A549 (cell line): ENCODE measurements around the gene CDADC1. TPM values are rescaled to one million over a fixed set of nuclear protein-coding genes. Genes with fewer than 3 reads are reported as not detected.

Experiments used
- ATAC-seq, 2 experiments: fragments of 200-7000 bp in 1 of 2; fragments of >200 bp in 1 of 2; cut with Nextera tagmentation in 1 of 2; cut with Tn5 transposase in 1 of 2; 3 replicates each; pipeline versions ENCODE4 v1.8.0 to v1.9.1; 2018 to 2020; ENCODE audit warnings: mild to moderate bottlenecking in 1 of 2, moderate library complexity in 1 of 2
- CTCF ChIA-PET: fragments of 300-600 bp; sonication (Branson Sonifier 250); formaldehyde crosslinking; extraction: SDS; loops from one replicate; lab custom pipeline; 2021; ENCODE audit warnings: antibody characterized with exemption, inconsistent platforms; lab: Yijun Ruan, JAX
- POLR2A ChIA-PET: fragments of 350-600 bp; formaldehyde crosslinking; extraction: SDS; loops from one replicate; lab custom pipeline; 2021; ENCODE audit warnings: antibody characterized with exemption, inconsistent platforms; lab: Yijun Ruan, JAX
- DNase-seq, 2 experiments: peaks; one replicate each; pipeline versions ENCODE4 v3.0.0 to v3.0.0-alpha.2; 2011 to 2016; ENCODE audit warnings: low read depth in 1 of 2, low spot score in 1 of 2
- FAIRE-seq: peaks from 2 replicates; lab custom pipeline; 2011; peaks lifted over from hg19 to GRCh38; lab: Jason Lieb, UNC
- H3K27ac ChIP-seq, 2 experiments: fragments of >200 bp; sonication (Bioruptor Twin); formaldehyde crosslinking; 3 replicates each; pipeline ENCODE4 v1.5.1; 2016 to 2017
- H3K4me1 ChIP-seq: fragments of >200 bp; sonication (Bioruptor Twin); formaldehyde crosslinking; 3 replicates; pipeline ENCODE4 v1.6.1; 2016
- H3K4me2 ChIP-seq: fragments of >200 bp; sonication (Bioruptor Twin); formaldehyde crosslinking; 3 replicates; pipeline ENCODE4 v1.6.1; 2016
- H3K4me3 ChIP-seq: fragments of >200 bp; sonication (Bioruptor Twin); formaldehyde crosslinking; 3 replicates; pipeline ENCODE4 v1.5.1; 2016
- H3K9me3 ChIP-seq: fragments of >200 bp; sonication (Bioruptor Twin); formaldehyde crosslinking; 3 replicates; pipeline ENCODE4 v1.6.1; 2016
- BCL3 ChIP-seq: fragments of >200 bp; sonication (Bioruptor Twin); formaldehyde crosslinking; IDR thresholded peaks from 3 replicates; pipeline ENCODE4 v1.6.1; 2016
- CEBPB ChIP-seq, 2 experiments: fragments of >200 bp in 1 of 2; sonication (Bioruptor Twin) in 1 of 2; formaldehyde crosslinking in 1 of 2; IDR thresholded peaks; 2 replicates each; pipeline ENCODE4 v1.6.1; 2012 to 2016
- EHF ChIP-seq: fragments of 250-450 bp; sonication (Bioruptor Pico); IDR thresholded peaks from 2 replicates; pipeline ENCODE4 v1.5.0; 2020; ENCODE audit warnings: mild to moderate bottlenecking
- EHMT2 ChIP-seq: fragments of 200-600 bp; sonication (generic); IDR thresholded peaks from 2 replicates; pipeline ENCODE4 v1.6.1; 2016; ENCODE audit warnings: antibody characterized with exemption, low read depth, mild to moderate bottlenecking, moderate library complexity
- ELK1 ChIP-seq: fragments of 150-350 bp; IDR thresholded peaks from 2 replicates; pipeline ENCODE4 v1.6.1; 2014; ENCODE audit warnings: low read depth, mild to moderate bottlenecking, low read length
- EP300 ChIP-seq, 2 experiments: fragments of >200 bp; sonication (Bioruptor Twin); formaldehyde crosslinking; IDR thresholded peaks; 2 replicates in 1 of 2; 3 replicates in 1 of 2; pipeline ENCODE4 v1.6.1; 2016 to 2017
- FOSL2 ChIP-seq, 2 experiments: fragments of 450-650 bp in 1 of 2; fragments of >200 bp in 1 of 2; sonication (Bioruptor Twin) in 1 of 2; formaldehyde crosslinking; IDR thresholded peaks; 2 replicates each; pipeline versions ENCODE4 v1.5.0 to v1.6.1; 2016 to 2020; ENCODE audit warnings: mild to moderate bottlenecking in 1 of 2, moderate library complexity in 1 of 2
- FOXS1 ChIP-seq: fragments of 250-450 bp; sonication (Bioruptor Pico); IDR thresholded peaks from 2 replicates; pipeline ENCODE4 v1.5.0; 2020; ENCODE audit warnings: mild to moderate bottlenecking, moderate library complexity
- HDAC2 ChIP-seq: fragments of 200-600 bp; sonication (generic); IDR thresholded peaks from 2 replicates; pipeline ENCODE4 v1.6.1; 2016
- HES2 ChIP-seq: fragments of >200 bp; sonication (Bioruptor Twin); formaldehyde crosslinking; IDR thresholded peaks from 2 replicates; pipeline ENCODE4 v1.6.1; 2016
- HEYL ChIP-seq: fragments of 250-450 bp; sonication (Bioruptor Pico); IDR thresholded peaks from 2 replicates; pipeline ENCODE4 v1.8.0; 2021; ENCODE audit warnings: mild to moderate bottlenecking, moderate library complexity
- HOXA7 ChIP-seq: fragments of 250-450 bp; sonication (Bioruptor Pico); IDR thresholded peaks from 2 replicates; pipeline ENCODE4 v1.5.0; 2020; ENCODE audit warnings: mild to moderate bottlenecking, moderate library complexity
- HOXB13 ChIP-seq: fragments of 250-450 bp; sonication (Bioruptor Pico); IDR thresholded peaks from 2 replicates; pipeline ENCODE4 v1.5.0; 2020; ENCODE audit warnings: low read depth, mild to moderate bottlenecking, moderate library complexity
- JUN ChIP-seq, 2 experiments: fragments of >200 bp; sonication (Bioruptor Twin); formaldehyde crosslinking; IDR thresholded peaks; 2 replicates in 1 of 2; 3 replicates in 1 of 2; pipeline ENCODE4 v1.6.1; 2016 to 2017
- KDM1A ChIP-seq: fragments of 200-600 bp; sonication (generic); IDR thresholded peaks from 2 replicates; pipeline ENCODE4 v1.6.1; 2016; ENCODE audit warnings: low read depth, mild to moderate bottlenecking
- MAFK ChIP-seq: fragments of 450-650 bp; IDR thresholded peaks from 2 replicates; pipeline ENCODE4 v1.6.1; 2014; ENCODE audit not compliant: partially characterized antibody
- MAX ChIP-seq: IDR thresholded peaks from 2 replicates; pipeline ENCODE4 v1.6.1; 2012
- MYC ChIP-seq: IDR thresholded peaks from 2 replicates; pipeline ENCODE4 v1.6.1; 2012; ENCODE audit warnings: mild to moderate bottlenecking, inconsistent platforms, low read length, improper control_type of control experiment, borderline replicate concordance
- NPAS2 ChIP-seq: fragments of 250-450 bp; sonication (Bioruptor Pico); IDR thresholded peaks from 2 replicates; pipeline ENCODE4 v1.8.0; 2022; ENCODE audit warnings: mild to moderate bottlenecking, moderate library complexity, borderline replicate concordance
- PBX3 ChIP-seq: IDR thresholded peaks from 2 replicates; pipeline ENCODE4 v1.6.1; 2012
- PHF8 ChIP-seq: fragments of 200-600 bp; sonication (generic); IDR thresholded peaks from 2 replicates; pipeline ENCODE4 v1.6.1; 2016; ENCODE audit warnings: low read depth, mild to moderate bottlenecking, antibody characterized with exemption, moderate library complexity, borderline replicate concordance
- RARB ChIP-seq: fragments of 250-450 bp; sonication (Bioruptor Pico); IDR thresholded peaks from 2 replicates; pipeline ENCODE4 v1.8.0; 2021; ENCODE audit warnings: mild to moderate bottlenecking, moderate library complexity
- REST ChIP-seq: fragments of 200-600 bp; sonication (generic); IDR thresholded peaks from 2 replicates; pipeline ENCODE4 v1.6.1; 2016; ENCODE audit warnings: antibody characterized with exemption, mild to moderate bottlenecking, moderate library complexity
- RNF2 ChIP-seq: fragments of 200-600 bp; sonication (generic); IDR thresholded peaks from 2 replicates; pipeline ENCODE4 v1.6.1; 2016; ENCODE audit warnings: low read depth, mild to moderate bottlenecking, antibody characterized with exemption, moderate library complexity, borderline replicate concordance
- SMC3 ChIP-seq: fragments of >200 bp; sonication (Bioruptor Twin); formaldehyde crosslinking; IDR thresholded peaks from 3 replicates; pipeline ENCODE4 v1.6.1; 2018; ENCODE audit warnings: inconsistent platforms
- SREBF2 ChIP-seq: fragments of 450-650 bp; IDR thresholded peaks from 2 replicates; pipeline ENCODE4 v1.6.1; 2014; ENCODE audit warnings: mild to moderate bottlenecking, moderate library complexity
- TFCP2L1 ChIP-seq: fragments of 250-450 bp; sonication (Bioruptor Pico); IDR thresholded peaks from 2 replicates; pipeline ENCODE4 v1.5.0; 2021; ENCODE audit warnings: mild to moderate bottlenecking
- TP53 ChIP-seq: fragments of 250-450 bp; sonication (Bioruptor Pico); IDR thresholded peaks from 2 replicates; pipeline ENCODE4 v1.5.0; 2021; ENCODE audit warnings: mild to moderate bottlenecking, moderate library complexity
- ZNF302 ChIP-seq: fragments of 250-450 bp; sonication (Bioruptor Pico); IDR thresholded peaks from 2 replicates; pipeline ENCODE4 v1.9.0; 2021; ENCODE audit warnings: inconsistent platforms, mild to moderate bottlenecking, moderate library complexity
- WGBS: methylation state at CpG from one replicate; pipeline ENCODE4 v1.1.6; 2017; ENCODE audit errors: missing lambda C conversion rate; 5-methylcytosine and 5-hydroxymethylcytosine counted together
- polyA plus RNA-seq, 4 experiments: library from polyadenylated mRNA; depleted of rRNA in 3 of 4; stranded (reverse); fragments of >200 nt; fragmentation: RNase III in 1 of 4; extraction: RNeasy Plus Mini Kit Qiagen cat#74134 plus additional on column Dnase treatment in 1 of 4; gene quantifications; 2 replicates in 3 of 4; 3 replicates in 1 of 4; pipeline ENCODE4 v1.2.3, GENCODE V29; 2011 to 2017

The CDADC1 gene
- polyA plus RNA-seq, 2 of the 4 experiments (the other 2 are of a cell fraction), result 4.3 to 9.6 TPM

- DNase-seq (no peak), ATAC-seq (no peak), FAIRE-seq (no peak)
- ChIA-PET POLR2A (no interaction called here), CTCF (interaction anchor here (0.7 to 1.1 kb wide), 2 partner anchors 128 to 130 kb away, joined by 3 to 4 read pairs; partner anchors contain the start of genes CAB39L and SETDB2)
- Histone ChIP-seq H3K4me1 (peaks cover 13% of the 10 kb centered on the region), H3K9me3 (no peaks in the 10 kb centered on the region), H3K4me2 (no peak overlapping the region), H3K4me3 (no peak overlapping the region), H3K27ac (no peak overlapping the region)
- WGBS, result 87% methylated on average over 5 of the region's 5 CpGs
- TF ChIP-seq HOXB13 (CRISPR knock-in tag) (no peak), MAFK (no peak), PBX3 (no peak), EP300 (IDR thresholded peaks at IDR 0.05) (no peak), JUN (IDR thresholded peaks at IDR 0.05) (no peak), REST (no peak), TP53 (CRISPR knock-in tag) (no peak), ZNF302 (CRISPR knock-in tag) (no peak), RNF2 (no peak), NPAS2 (CRISPR knock-in tag) (no peak), ELK1 (no peak), HEYL (no peak), CEBPB (IDR thresholded peaks at IDR 0.05) (no peak), SREBF2 (no peak), MAX (no peak), BCL3 (no peak), HES2 (no peak), HDAC2 (no peak), RARB (CRISPR knock-in tag) (no peak)
Observed at GRCh38 chr13:49315756-49316482, 68.2 kb downstream of the CDADC1 start.

- ATAC-seq (no peak), FAIRE-seq (no peak), DNase-seq (no peak)
- Histone ChIP-seq H3K4me2 (no peak overlapping the region), H3K27ac (no peak overlapping the region), H3K9me3 (no peaks in the 10 kb centered on the region), H3K4me3 (no peak overlapping the region), H3K4me1 (peaks cover 1% of the 10 kb centered on the region; the same call in 1 of the 3 replicates)
- POLR2A ChIA-PET, result no interaction called here
- CTCF ChIA-PET, result no interaction called here
- no peak for TF ChIP-seq SMC3
- no peak for TF ChIP-seq HES2
- TF ChIP-seq FOXS1, result no peak
- no peak for TF ChIP-seq MYC
- no peak for TF ChIP-seq KDM1A
- no peak for TF ChIP-seq EHF (CRISPR knock-in tag)
- TF ChIP-seq BCL3, result no peak
- no peak for TF ChIP-seq ZNF302 (CRISPR knock-in tag)
- no peak for TF ChIP-seq EHMT2
- no peak for TF ChIP-seq PHF8
- no peak for TF ChIP-seq TFCP2L1 (CRISPR knock-in tag)
- no peak for TF ChIP-seq FOSL2 (IDR thresholded peaks at IDR 0.05)
- TF ChIP-seq FOSL2 (CRISPR knock-in tag; IDR thresholded peaks at IDR 0.05), result no peak
- TF ChIP-seq HOXA7 (CRISPR knock-in tag), result no peak
Observed at GRCh38 chr13:49319551-49319950, 71.8 kb downstream of the CDADC1 start.
